ENCODE data around the gene EXD3. TPM values are rescaled to one million over a fixed set of nuclear protein-coding genes. Genes with fewer than 3 reads are reported as not detected.
A peak's percentile ranks its signal among the peaks of the same experiment; 100 is the strongest.

The EXD3 gene
- total and polyA plus RNA-seq, 2 donors from 2014 or later: 18.9 to 44.5 TPM

- FAIRE-seq (no peak), DNase-seq (no peak)
- Histone ChIP-seq H3K36me3 (ENCODE audit: control insufficient read depth in 2 of 3, insufficient read depth in 3 of 3, low read length in 3 of 3) (no peaks in the 10 kb centered on the region), H3K9me3 (ENCODE audit: control insufficient read depth in 2 of 3, insufficient read depth in 1 of 3, low read length in 3 of 3) (no peaks in the 10 kb centered on the region), H3K4me3 (ENCODE audit: low read length in 3 of 3) (no peak overlapping the region), H3K27ac (ENCODE audit: low read depth in 2 of 2, low read length in 2 of 2) (no peak overlapping the region), H3K4me1 (ENCODE audit: control insufficient read depth in 2 of 3, insufficient read depth in 2 of 3, low read depth in 1 of 3, low read length in 3 of 3) (peaks cover 0 to 7% (median 0%) of the 10 kb centered on the region in 3 donors), H3K27me3 (ENCODE audit: control insufficient read depth, insufficient read depth, low read length) (no peaks in the 10 kb centered on the region), H3K9ac (ENCODE audit: low read length in 3 of 3) (no peak overlapping the region)
- TF ChIP-seq CTCF (IDR thresholded peaks at IDR 0.05; ENCODE audit: borderline replicate concordance, extremely low read depth, insufficient read depth): no peak
- intact Hi-C loops (cut with DNase I): no loop called here
Observed at GRCh38 chr9:137313326-137313936, 109.5 kb downstream of the EXD3 start.

- intact Hi-C loops (cut with DNase I): no loop called here
- no peak for TF ChIP-seq CTCF (IDR thresholded peaks at IDR 0.05; ENCODE audit: borderline replicate concordance, extremely low read depth, insufficient read depth)
- FAIRE-seq (no peak), DNase-seq (peak in 2 of 5 donors; percentile 59 to 75)
- Histone ChIP-seq H3K27me3 (ENCODE audit: control insufficient read depth, insufficient read depth, low read length) (no peaks in the 10 kb centered on the region), H3K4me3 (ENCODE audit: low read length in 3 of 3) (no peak overlapping the region), H3K4me1 (ENCODE audit: control insufficient read depth in 2 of 3, insufficient read depth in 2 of 3, low read depth in 1 of 3, low read length in 3 of 3) (peaks cover 0 to 7% (median 0%) of the 10 kb centered on the region in 3 donors), H3K36me3 (ENCODE audit: control insufficient read depth in 2 of 3, insufficient read depth in 3 of 3, low read length in 3 of 3) (no peaks in the 10 kb centered on the region), H3K9me3 (ENCODE audit: control insufficient read depth in 2 of 3, insufficient read depth in 1 of 3, low read length in 3 of 3) (no peaks in the 10 kb centered on the region), H3K27ac (ENCODE audit: low read depth in 2 of 2, low read length in 2 of 2) (no peak overlapping the region), H3K9ac (ENCODE audit: low read length in 3 of 3) (no peak overlapping the region)
Observed at GRCh38 chr9:137312852-137313325, 110.1 kb downstream of the EXD3 start.

GRCh38 chr9:137311986-137312851 is 110.7 kb downstream of the EXD3 start:
- Histone ChIP-seq H3K27me3 (ENCODE audit: control insufficient read depth, insufficient read depth, low read length) (no peaks in the 10 kb centered on the region), H3K36me3 (ENCODE audit: control insufficient read depth in 2 of 3, insufficient read depth in 3 of 3, low read length in 3 of 3) (no peaks in the 10 kb centered on the region), H3K4me1 (ENCODE audit: control insufficient read depth in 2 of 3, insufficient read depth in 2 of 3, low read depth in 1 of 3, low read length in 3 of 3) (peaks cover 0 to 11% (median 0%) of the 10 kb centered on the region in 3 donors), H3K27ac (ENCODE audit: low read depth in 2 of 2, low read length in 2 of 2) (peak overlapping the region in 1 of 2 donors; percentile 67), H3K4me3 (ENCODE audit: low read length in 3 of 3) (no peak overlapping the region), H3K9me3 (ENCODE audit: control insufficient read depth in 2 of 3, insufficient read depth in 1 of 3, low read length in 3 of 3) (no peaks in the 10 kb centered on the region), H3K9ac (ENCODE audit: low read length in 3 of 3) (no peak overlapping the region)
- intact Hi-C loops (cut with DNase I): no loop called here
- no peak for TF ChIP-seq CTCF (IDR thresholded peaks at IDR 0.05; ENCODE audit: borderline replicate concordance, extremely low read depth, insufficient read depth)
- FAIRE-seq (no peak), DNase-seq (peak in 2 of 5 donors; percentile 59 to 69)
